ENCODE data around the gene PRELID2.

GRCh38 chr5:145712245-145712644 is 122.9 kb downstream of the PRELID2 start:
- TF ChIP-seq MAFK (IDR thresholded peaks at IDR 0.05; ENCODE audit: partially characterized antibody) (no peak), CTCF (IDR thresholded peaks at IDR 0.05) (no peak), CBX8 (IDR thresholded peaks at IDR 0.05) (no peak), HMGXB4 (CRISPR knock-in tag; IDR thresholded peaks at IDR 0.05; ENCODE audit: borderline replicate concordance) (no peak), POLR2A (IDR thresholded peaks at IDR 0.05; ENCODE audit: low read length) (no peak)

All from A549 (cell line).